Measurements from ENCODE around the gene UBAP2L.
"Not testable (repeated sequence)": the region's sequence is repeated elsewhere in the genome, so short reads cannot be mapped to it uniquely, and the experiment has no call there.

GRCh38 chr1:154233127-154233526 is 12.4 kb downstream of the UBAP2L start:
- TF ChIP-seq REST (IDR thresholded peaks at IDR 0.05; ENCODE audit: unreplicated experiment); POLR2AphosphoS5 (IDR thresholded peaks at IDR 0.05; ENCODE audit: low read depth); ZNF331 (CRISPR knock-in tag; IDR thresholded peaks at IDR 0.05; ENCODE audit: low read depth); CTCF (conservative IDR thresholded peaks at IDR 0.05; ENCODE audit: low read depth in 2 of 2); JUNB (IDR thresholded peaks at IDR 0.05; ENCODE audit: unreplicated experiment): not testable (repeated sequence)

Measured in GM23338 (cell line).